GM19043 (cell line): ENCODE measurements around the gene TACC2.
"Not testable (repeated sequence)": the region's sequence is repeated elsewhere in the genome, so short reads cannot be mapped to it uniquely, and the experiment has no call there.

Experiments
- ATAC-seq: cut with Tn5 transposase; IDR thresholded peaks from one replicate; pipeline ENCODE4 v1.9.1; 2021; ENCODE audit warnings: low read depth; ENCODE audit not compliant: unreplicated experiment

The TACC2 gene

GRCh38 chr10:121976607-121977006, 12.4 kb upstream of the TACC2 start:
- ATAC-seq = no peak

GRCh38 chr10:121978511-121978910, 10.5 kb upstream of the TACC2 start:
- ATAC-seq = no peak

GRCh38 chr10:121981346-121981745, 7.6 kb upstream of the TACC2 start:
- no peak for ATAC-seq

GRCh38 chr10:121983852-121984251, 5.1 kb upstream of the TACC2 start:
- no peak for ATAC-seq

- no peak for ATAC-seq
These were observed 4.5 kb upstream of the TACC2 start for GRCh38 chr10:121984463-121984862.

GRCh38 chr10:121990015-121990677, 1.2 kb downstream of the TACC2 start:
- no peak for ATAC-seq

GRCh38 chr10:121991727-121992126, 2.8 kb downstream of the TACC2 start:
- ATAC-seq = not testable (repeated sequence)

GRCh38 chr10:121994429-121994941, 5.5 kb downstream of the TACC2 start:
- no peak for ATAC-seq

GRCh38 chr10:121998462-121998861, 9.5 kb downstream of the TACC2 start:
- no peak for ATAC-seq

GRCh38 chr10:121999301-121999700, 10.3 kb downstream of the TACC2 start:
- no peak for ATAC-seq

- no peak for ATAC-seq
These were observed 12.7 kb downstream of the TACC2 start for GRCh38 chr10:122001698-122002097.

- ATAC-seq = no peak
These were observed 18.5 kb downstream of the TACC2 start for GRCh38 chr10:122007415-122007814.

- ATAC-seq = no peak
These were observed 21.6 kb downstream of the TACC2 start for GRCh38 chr10:122010405-122011050.

GRCh38 chr10:122012731-122013130, 23.8 kb downstream of the TACC2 start:
- no peak for ATAC-seq

GRCh38 chr10:122013311-122013780, 24.4 kb downstream of the TACC2 start:
- no peak for ATAC-seq

GRCh38 chr10:122014652-122015248, 25.8 kb downstream of the TACC2 start:
- ATAC-seq = no peak

- ATAC-seq = not testable (repeated sequence)
These were observed 29.0 kb downstream of the TACC2 start for GRCh38 chr10:122017926-122018325.

- no peak for ATAC-seq
These were observed 29.5 kb downstream of the TACC2 start for GRCh38 chr10:122018491-122018890.

GRCh38 chr10:122018951-122019413, 30.0 kb downstream of the TACC2 start:
- no peak for ATAC-seq

- no peak for ATAC-seq
These were observed 30.5 kb downstream of the TACC2 start for GRCh38 chr10:122019414-122019975.

GRCh38 chr10:122020226-122020625, 31.3 kb downstream of the TACC2 start:
- no peak for ATAC-seq
